Stimulated activated CD4-positive, alpha-beta T cell treated with anti-CD3 and anti-CD28 coated beads, Interleukin-4, amount 100 ng/mL, for 48 hours (primary cell): ENCODE data around the gene GALK2.
"Not testable (repeated sequence)": the region's sequence is repeated elsewhere in the genome, so short reads cannot be mapped to it uniquely, and the experiment has no call there.

ENCODE experiments used
- DNase-seq, 2 donors: peaks; one replicate each; pipeline ENCODE4 v3.0.0-alpha.2; 2020; ENCODE audit warnings: low read depth in 2 of 2

The GALK2 gene

GRCh38 chr15:49223536-49224274 lies 53.7 kb downstream of the GALK2 start:
- no peak for DNase-seq

- DNase-seq = no peak
Observed at GRCh38 chr15:49225572-49226281, 55.7 kb downstream of the GALK2 start.

DNA sequence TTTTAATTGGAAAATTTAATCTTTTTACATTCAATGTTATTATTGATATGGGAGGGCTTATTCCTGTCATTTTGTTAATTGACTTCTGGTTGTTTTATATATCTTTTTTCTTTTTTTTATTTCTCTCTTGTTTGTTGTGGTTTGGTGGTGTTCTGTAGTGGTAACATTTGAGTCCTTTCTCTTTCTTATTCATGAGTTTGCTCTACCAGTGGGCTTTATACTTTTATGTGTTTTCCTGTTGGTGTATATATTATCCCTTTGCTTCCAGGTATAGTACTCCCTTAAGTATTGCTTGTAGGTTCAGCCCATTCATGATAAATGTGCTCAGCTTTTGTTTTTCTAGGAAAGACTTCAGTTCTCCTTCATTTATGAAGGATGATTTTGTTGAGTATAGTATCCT lies 57.6 kb downstream of the GALK2 start:
- DNase-seq = no peak

GRCh38 chr15:49229922-49230321 lies 59.9 kb downstream of the GALK2 start:
- DNase-seq = no peak

GRCh38 chr15:49232236-49232806 lies 62.3 kb downstream of the GALK2 start:
- no peak for DNase-seq

- no peak for DNase-seq
Observed at GRCh38 chr15:49235446-49236124, 65.5 kb downstream of the GALK2 start.

DNA sequence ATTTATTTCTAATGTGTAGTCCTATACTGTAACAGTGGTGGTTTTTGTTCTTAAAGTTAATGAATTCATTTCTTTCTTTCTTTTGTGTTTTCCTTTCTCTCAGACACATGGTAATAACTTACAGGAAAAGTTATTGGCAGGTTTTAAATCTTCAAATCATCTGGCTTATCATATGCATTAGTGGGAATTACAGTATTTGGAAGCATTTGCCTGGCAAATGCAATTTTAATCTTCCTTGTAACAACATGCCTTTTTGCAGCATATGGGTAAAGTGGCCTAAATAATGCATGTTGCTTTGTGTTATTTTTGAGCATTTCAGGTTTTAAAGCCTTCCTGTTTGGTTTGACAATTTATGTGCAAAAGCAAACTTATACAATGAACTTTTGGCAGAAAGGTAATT lies 66.8 kb downstream of the GALK2 start:
- no peak for DNase-seq

DNA sequence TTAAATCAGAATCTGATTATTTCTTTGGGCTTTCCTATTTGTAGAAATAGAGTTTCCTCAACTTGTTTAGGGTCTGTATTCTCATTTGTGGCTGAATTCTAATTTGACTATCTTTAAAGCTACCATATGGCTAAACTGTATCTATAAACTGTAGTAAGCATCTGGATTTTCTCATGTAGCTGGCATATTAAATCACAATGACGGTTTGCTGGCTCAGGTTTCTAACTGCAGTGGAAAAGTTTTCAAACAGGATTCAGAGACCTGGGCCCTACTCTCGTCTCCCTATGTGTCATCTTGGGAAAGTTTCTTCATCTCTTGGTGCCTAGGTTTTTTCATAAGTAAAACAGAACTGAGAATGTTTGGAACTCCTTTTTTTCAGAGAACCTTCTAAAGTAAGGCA lies 68.3 kb downstream of the GALK2 start:
- DNase-seq = no peak

GRCh38 chr15:49239105-49239504 lies 69.1 kb downstream of the GALK2 start:
- DNase-seq = no peak

DNA sequence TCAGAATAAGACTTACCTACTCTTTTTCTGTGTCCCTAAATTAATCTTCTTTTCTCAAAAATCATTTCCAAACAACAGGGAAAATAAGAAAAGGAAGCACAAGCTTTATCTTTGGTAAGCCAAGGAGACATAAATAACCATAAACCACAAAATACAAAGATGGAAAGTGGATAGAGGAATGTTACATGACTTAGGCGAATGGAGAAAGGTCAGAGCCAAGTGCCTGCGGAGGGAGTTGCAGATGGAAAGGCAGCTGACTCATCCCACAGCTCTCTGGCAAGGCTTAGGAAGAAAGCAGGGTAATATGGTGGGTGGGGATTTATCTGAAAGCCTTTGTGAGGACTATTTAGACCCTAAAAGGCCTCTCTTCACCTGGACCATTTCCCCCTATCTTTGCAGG lies 72.8 kb downstream of the GALK2 start:
- no peak for DNase-seq

DNA sequence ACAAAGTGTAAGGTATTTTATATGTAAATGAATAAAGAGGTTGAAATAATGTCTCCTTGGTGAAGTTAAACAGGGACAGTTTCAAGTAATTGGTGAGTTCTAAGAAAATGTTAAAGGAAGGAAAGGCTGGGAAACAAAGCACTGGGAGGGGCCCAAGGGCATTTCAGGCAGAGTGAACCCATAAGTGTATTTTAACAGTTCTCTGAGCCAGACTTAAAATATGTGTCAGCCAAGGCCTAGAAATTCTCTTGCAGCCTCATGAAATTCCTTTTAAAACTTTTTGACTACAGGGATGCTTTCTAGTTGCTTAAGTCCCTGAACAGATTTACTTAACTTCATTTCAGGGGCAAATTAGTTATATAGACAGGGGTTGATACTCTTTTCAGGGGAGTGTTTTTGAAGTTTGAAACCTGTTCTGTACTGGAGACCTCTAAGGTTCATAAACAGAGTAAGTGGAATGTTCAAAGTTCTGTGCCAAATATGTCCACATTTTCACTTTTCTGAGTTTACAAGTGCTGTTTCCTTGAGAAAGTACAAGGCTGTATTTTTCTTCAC lies 77.6 kb downstream of the GALK2 start:
- DNase-seq = no peak

GRCh38 chr15:49248291-49248690 lies 78.2 kb downstream of the GALK2 start:
- no peak for DNase-seq

DNA sequence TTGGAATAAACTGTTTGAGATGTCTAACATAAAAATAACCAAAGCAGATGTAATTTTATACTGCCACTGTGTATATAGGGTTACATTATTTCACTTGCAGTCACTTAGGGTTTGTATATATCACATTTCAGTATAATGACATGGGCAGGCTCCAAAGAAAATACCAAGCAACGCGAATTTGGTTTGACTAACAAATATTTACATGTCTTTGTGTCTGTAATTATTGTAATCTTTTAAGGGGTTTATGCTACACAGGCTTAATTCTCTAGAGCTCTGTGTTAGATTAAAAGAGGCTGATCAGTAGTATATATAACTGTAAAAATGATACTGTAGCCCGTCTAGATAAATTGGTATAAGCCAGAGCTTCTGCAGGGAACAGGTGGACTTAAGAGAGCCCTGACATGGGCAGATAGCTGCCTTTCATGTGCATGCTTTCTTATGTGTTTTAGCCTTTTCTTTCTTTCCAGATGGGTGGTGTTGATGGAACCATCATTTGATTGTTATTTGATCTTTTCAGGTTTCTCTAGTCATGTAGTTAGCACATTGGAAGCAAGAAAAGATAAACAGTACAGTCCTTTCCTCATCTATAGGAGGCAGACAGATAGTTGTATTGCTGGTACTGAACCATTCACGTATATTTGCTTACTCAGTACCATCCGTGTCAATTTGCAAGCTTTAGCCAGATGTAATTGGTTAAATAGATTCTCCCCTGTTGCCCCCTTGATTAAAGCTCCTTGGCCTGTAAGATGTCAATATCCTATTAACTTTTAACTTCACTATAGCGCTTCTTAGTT lies 86.1 kb downstream of the GALK2 start:
- no peak for DNase-seq

- not testable (repeated sequence) for DNase-seq
Observed at GRCh38 chr15:49265117-49265516, 95.1 kb downstream of the GALK2 start.

GRCh38 chr15:49265911-49266310 lies 95.9 kb downstream of the GALK2 start:
- no peak for DNase-seq

- DNase-seq = no peak
Observed at GRCh38 chr15:49270541-49271421, 100.7 kb downstream of the GALK2 start.

- no peak for DNase-seq
Observed at GRCh38 chr15:49273734-49274318, 103.8 kb downstream of the GALK2 start.

DNA sequence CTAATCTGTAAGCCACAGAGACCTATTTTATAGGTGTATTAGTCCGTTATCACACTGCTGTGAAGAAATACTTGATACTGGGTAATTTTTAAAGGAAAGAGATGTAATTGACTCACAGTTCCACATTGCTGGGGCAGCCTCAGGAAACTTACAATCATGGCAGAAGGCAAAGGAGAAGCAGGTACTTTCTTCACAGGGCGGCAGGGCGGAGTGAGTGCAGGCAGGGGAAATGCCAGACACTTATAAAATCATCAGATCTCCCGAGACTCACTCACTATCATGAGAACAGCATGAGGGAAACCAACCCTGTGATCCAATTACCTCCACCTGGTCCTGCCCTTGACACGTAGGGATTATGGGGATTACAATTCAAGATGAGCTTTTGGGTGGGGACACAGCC lies 108.7 kb downstream of the GALK2 start:
- DNase-seq = no peak

GRCh38 chr15:49279521-49280456 lies 109.7 kb downstream of the GALK2 start:
- DNase-seq = no peak
